ENCODE data around the gene INHBB.

INHBB gene

DNA sequence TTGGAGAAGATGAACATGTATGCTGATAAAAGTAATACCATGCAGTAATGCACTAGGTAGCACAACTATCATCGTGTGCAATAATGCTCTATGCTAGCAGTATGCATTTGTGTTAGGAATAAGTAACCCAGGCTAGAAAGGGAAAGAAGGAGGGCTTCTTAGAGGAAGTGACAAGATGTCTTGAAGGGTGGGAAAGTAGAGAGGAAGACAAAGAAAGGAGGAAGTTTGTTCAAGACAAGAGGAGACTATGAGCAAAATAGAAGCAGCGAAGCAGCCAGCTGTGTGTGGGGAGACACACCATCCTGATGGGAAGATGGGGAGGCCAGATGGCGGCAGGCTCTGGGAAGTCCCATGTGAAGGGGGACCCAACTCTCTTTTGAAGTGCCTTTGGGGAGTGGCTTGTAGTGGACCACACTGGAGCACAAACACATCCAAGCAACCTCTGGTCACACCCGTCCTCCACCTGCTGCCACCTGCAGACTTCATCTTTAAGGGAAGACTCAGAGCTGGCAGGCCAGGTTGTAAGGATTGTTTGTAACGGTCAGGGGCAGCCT lies 39.9 kb upstream of the INHBB start:
- Histone ChIP-seq H3K9me3 (replicated peaks; ENCODE audit: insufficient read depth, low read length) (no peaks in the 10 kb centered on the region), H3K9me2 (replicated peaks; ENCODE audit: insufficient read depth, low read length) (no peaks in the 10 kb centered on the region), H3K27me3 (replicated peaks; ENCODE audit: insufficient read depth, low read length) (no peaks in the 10 kb centered on the region), H3K27ac (ENCODE audit: low read length) (no peak overlapping the region), H3K36me3 (replicated peaks; ENCODE audit: insufficient read depth, low read length) (no peaks in the 10 kb centered on the region), H3K4me1 (ENCODE audit: low read length) (peaks cover 14% of the 10 kb centered on the region), H3K4me2 (ENCODE audit: low read depth, low read length) (no peak overlapping the region), H2AFZ (ENCODE audit: low read length) (no peak overlapping the region), H3F3A (ENCODE audit: insufficient read depth, low read length) (peaks cover 17% of the 10 kb centered on the region), H3K4me3 (ENCODE audit: low read length) (no peak overlapping the region), H4K20me1 (ENCODE audit: insufficient read depth, low read length) (no peaks in the 10 kb centered on the region), H3K9ac (ENCODE audit: low read length) (no peak overlapping the region), H3K79me2 (ENCODE audit: low read length) (no peaks in the 10 kb centered on the region)
- no peak for DNase-seq
- TF ChIP-seq, protein P1, sequence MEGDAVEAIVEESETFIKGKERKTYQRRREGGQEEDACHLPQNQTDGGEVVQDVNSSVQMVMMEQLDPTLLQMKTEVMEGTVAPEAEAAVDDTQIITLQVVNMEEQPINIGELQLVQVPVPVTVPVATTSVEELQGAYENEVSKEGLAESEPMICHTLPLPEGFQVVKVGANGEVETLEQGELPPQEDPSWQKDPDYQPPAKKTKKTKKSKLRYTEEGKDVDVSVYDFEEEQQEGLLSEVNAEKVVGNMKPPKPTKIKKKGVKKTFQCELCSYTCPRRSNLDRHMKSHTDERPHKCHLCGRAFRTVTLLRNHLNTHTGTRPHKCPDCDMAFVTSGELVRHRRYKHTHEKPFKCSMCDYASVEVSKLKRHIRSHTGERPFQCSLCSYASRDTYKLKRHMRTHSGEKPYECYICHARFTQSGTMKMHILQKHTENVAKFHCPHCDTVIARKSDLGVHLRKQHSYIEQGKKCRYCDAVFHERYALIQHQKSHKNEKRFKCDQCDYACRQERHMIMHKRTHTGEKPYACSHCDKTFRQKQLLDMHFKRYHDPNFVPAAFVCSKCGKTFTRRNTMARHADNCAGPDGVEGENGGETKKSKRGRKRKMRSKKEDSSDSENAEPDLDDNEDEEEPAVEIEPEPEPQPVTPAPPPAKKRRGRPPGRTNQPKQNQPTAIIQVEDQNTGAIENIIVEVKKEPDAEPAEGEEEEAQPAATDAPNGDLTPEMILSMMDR (IDR thresholded peaks at IDR 0.05; ENCODE audit: low read length): no peak
- TF ChIP-seq EZH2 (optimal IDR thresholded peaks at IDR 0.05; ENCODE audit: low read depth, low read length) (no peak), EZH2phosphoT487 (IDR thresholded peaks at IDR 0.05; ENCODE audit: low read length) (no peak)

GRCh38 chr2:120307482-120307881 lies 38.5 kb upstream of the INHBB start:
- Histone ChIP-seq H3K9me3 (replicated peaks; ENCODE audit: insufficient read depth, low read length) (no peaks in the 10 kb centered on the region), H3K4me1 (ENCODE audit: low read length) (peaks cover 18% of the 10 kb centered on the region), H3K27ac (ENCODE audit: low read length) (no peak overlapping the region), H3K36me3 (replicated peaks; ENCODE audit: insufficient read depth, low read length) (no peaks in the 10 kb centered on the region), H3K79me2 (ENCODE audit: low read length) (no peaks in the 10 kb centered on the region), H3K4me3 (ENCODE audit: low read length) (no peak overlapping the region), H4K20me1 (ENCODE audit: insufficient read depth, low read length) (no peaks in the 10 kb centered on the region), H3K9me2 (replicated peaks; ENCODE audit: insufficient read depth, low read length) (no peaks in the 10 kb centered on the region), H3K27me3 (replicated peaks; ENCODE audit: insufficient read depth, low read length) (no peaks in the 10 kb centered on the region), H3K4me2 (ENCODE audit: low read depth, low read length) (no peak overlapping the region), H3F3A (ENCODE audit: insufficient read depth, low read length) (peaks cover 17% of the 10 kb centered on the region), H2AFZ (ENCODE audit: low read length) (no peak overlapping the region), H3K9ac (ENCODE audit: low read length) (no peak overlapping the region)
- TF ChIP-seq EZH2 (optimal IDR thresholded peaks at IDR 0.05; ENCODE audit: low read depth, low read length): no peak
- no peak for TF ChIP-seq EZH2phosphoT487 (IDR thresholded peaks at IDR 0.05; ENCODE audit: low read length)
- no peak for DNase-seq

GRCh38 chr2:120308038-120308910 lies 37.7 kb upstream of the INHBB start:
- no peak for DNase-seq
- no peak for TF ChIP-seq EZH2phosphoT487 (IDR thresholded peaks at IDR 0.05; ENCODE audit: low read length)
- TF ChIP-seq, protein P1 (IDR thresholded peaks at IDR 0.05; ENCODE audit: low read length): no peak
- TF ChIP-seq EZH2 (optimal IDR thresholded peaks at IDR 0.05; ENCODE audit: low read depth, low read length): no peak
- Histone ChIP-seq H3K9ac (ENCODE audit: low read length) (no peak overlapping the region), H3K4me1 (ENCODE audit: low read length) (peaks cover 18% of the 10 kb centered on the region), H3K27ac (ENCODE audit: low read length) (no peak overlapping the region), H2AFZ (ENCODE audit: low read length) (no peak overlapping the region), H3K4me2 (ENCODE audit: low read depth, low read length) (no peak overlapping the region), H3K79me2 (ENCODE audit: low read length) (no peaks in the 10 kb centered on the region), H3K9me3 (replicated peaks; ENCODE audit: insufficient read depth, low read length) (no peaks in the 10 kb centered on the region), H3F3A (ENCODE audit: insufficient read depth, low read length) (peaks cover 17% of the 10 kb centered on the region), H3K9me2 (replicated peaks; ENCODE audit: insufficient read depth, low read length) (no peaks in the 10 kb centered on the region), H3K27me3 (replicated peaks; ENCODE audit: insufficient read depth, low read length) (no peaks in the 10 kb centered on the region), H3K36me3 (replicated peaks; ENCODE audit: insufficient read depth, low read length) (no peaks in the 10 kb centered on the region), H4K20me1 (ENCODE audit: insufficient read depth, low read length) (no peaks in the 10 kb centered on the region), H3K4me3 (ENCODE audit: low read length) (no peak overlapping the region)
